Tibial nerve (tissue), 4 donors: ENCODE data around the gene MED4. TPM values are rescaled to one million over a fixed set of nuclear protein-coding genes. Genes with fewer than 3 reads are reported as not detected.

ENCODE experiments used
- DNase-seq, 2 donors: peaks; one replicate each; pipeline ENCODE4 v3.0.0-alpha.2; 2019; ENCODE audit warnings: low spot score in 2 of 2
- H3K27ac ChIP-seq, 4 donors: fragments of 200-600 bp; sonication (generic) in 3 of 4; one replicate each; pipeline ENCODE4 v1.5.1; 2017 to 2019; ENCODE audit warnings: mild to moderate bottlenecking in 1 of 4
- H3K27me3 ChIP-seq, 2 donors: fragments of 200-600 bp; sonication (generic) in 1 of 2; one replicate each; pipeline versions ENCODE4 v1.5.1 to v1.6.0; 2017 to 2019
- H3K36me3 ChIP-seq, 3 donors: fragments of 200-600 bp; sonication (generic); one replicate each; pipeline ENCODE4 v1.5.1; 2018 to 2019
- H3K4me1 ChIP-seq, 4 donors: fragments of 200-600 bp; sonication (generic) in 3 of 4; one replicate each; pipeline ENCODE4 v1.5.1; 2017 to 2019
- H3K4me3 ChIP-seq, 4 donors: fragments of 200-600 bp; sonication (generic) in 3 of 4; one replicate each; pipeline ENCODE4 v1.5.1; 2017 to 2019; ENCODE audit warnings: mild to moderate bottlenecking in 1 of 4, moderate library complexity in 1 of 4
- H3K9me3 ChIP-seq, 4 donors: fragments of 200-600 bp; sonication (generic) in 3 of 4; one replicate each; pipeline ENCODE4 v1.5.1; 2017 to 2019
- EP300 ChIP-seq, 2 donors: sonication (generic); formaldehyde crosslinking; IDR thresholded peaks; one replicate each; pipeline ENCODE4 v1.6.1; 2017; ENCODE audit warnings: antibody characterized with exemption in 2 of 2, mild to moderate bottlenecking in 1 of 2
- POLR2A ChIP-seq, 2 donors: fragments of 450-650 bp; IDR thresholded peaks; one replicate each; pipeline ENCODE4 v1.6.1; 2017; ENCODE audit warnings: antibody characterized with exemption in 2 of 2, mild to moderate bottlenecking in 2 of 2, moderate library complexity in 2 of 2
- WGBS, 2 donors: methylation state at CpG; one replicate each; pipeline ENCODE4 v1.1.5; 2018; 5-methylcytosine and 5-hydroxymethylcytosine counted together
- total RNA-seq, 4 donors: library from RNA; depleted of rRNA; stranded (reverse); fragments of >200 nt; gene quantifications; one replicate each; pipeline ENCODE4 v1.1.0, GENCODE V29; 2016
- TF ChIP-seq, protein P1 (sequence below), 5 experiments: fragments of 200-600 bp in 3 of 5; fragments of 450-650 bp in 2 of 5; sonication (generic) in 3 of 5; IDR thresholded peaks; one replicate each; pipeline ENCODE4 v1.5.1; 2016 to 2019; ENCODE audit warnings: antibody characterized with exemption in 5 of 5, mild to moderate bottlenecking in 3 of 5, moderate library complexity in 2 of 5

MED4 gene
- total RNA-seq, 4 donors from 2014 or later, result 27.0 to 41.0 (median 31.4) TPM

DNA sequence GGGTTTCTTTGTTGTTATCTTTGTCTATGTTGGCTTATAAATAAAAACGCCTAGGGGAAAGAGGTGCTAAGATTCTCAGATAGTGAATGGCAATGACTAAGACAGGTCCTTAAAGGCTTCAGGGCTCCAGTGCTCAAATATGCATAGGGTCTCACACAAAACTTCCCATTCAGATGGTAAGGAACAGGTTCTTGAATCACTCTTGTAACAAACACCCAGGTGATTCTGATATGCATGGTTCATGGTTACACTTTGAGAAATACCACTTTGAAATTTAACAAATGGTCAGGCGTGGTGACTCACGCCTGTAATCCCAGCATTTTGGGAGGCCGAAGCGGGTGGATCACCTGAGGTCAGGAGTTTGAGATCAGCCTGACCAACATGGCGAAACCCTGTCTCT, 40.3 kb downstream of the MED4 start:
- TF ChIP-seq, protein P1, sequence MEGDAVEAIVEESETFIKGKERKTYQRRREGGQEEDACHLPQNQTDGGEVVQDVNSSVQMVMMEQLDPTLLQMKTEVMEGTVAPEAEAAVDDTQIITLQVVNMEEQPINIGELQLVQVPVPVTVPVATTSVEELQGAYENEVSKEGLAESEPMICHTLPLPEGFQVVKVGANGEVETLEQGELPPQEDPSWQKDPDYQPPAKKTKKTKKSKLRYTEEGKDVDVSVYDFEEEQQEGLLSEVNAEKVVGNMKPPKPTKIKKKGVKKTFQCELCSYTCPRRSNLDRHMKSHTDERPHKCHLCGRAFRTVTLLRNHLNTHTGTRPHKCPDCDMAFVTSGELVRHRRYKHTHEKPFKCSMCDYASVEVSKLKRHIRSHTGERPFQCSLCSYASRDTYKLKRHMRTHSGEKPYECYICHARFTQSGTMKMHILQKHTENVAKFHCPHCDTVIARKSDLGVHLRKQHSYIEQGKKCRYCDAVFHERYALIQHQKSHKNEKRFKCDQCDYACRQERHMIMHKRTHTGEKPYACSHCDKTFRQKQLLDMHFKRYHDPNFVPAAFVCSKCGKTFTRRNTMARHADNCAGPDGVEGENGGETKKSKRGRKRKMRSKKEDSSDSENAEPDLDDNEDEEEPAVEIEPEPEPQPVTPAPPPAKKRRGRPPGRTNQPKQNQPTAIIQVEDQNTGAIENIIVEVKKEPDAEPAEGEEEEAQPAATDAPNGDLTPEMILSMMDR (IDR thresholded peaks at IDR 0.05), result no peak
- TF ChIP-seq EP300 (IDR thresholded peaks at IDR 0.05), result no peak
- TF ChIP-seq POLR2A (IDR thresholded peaks at IDR 0.05), result no peak
- H3K4me1 ChIP-seq, result no peaks in the 10 kb centered on the region
- H3K36me3 ChIP-seq, result peaks cover 0 to 49% (median 0%) of the 10 kb centered on the region in 3 donors
- H3K27ac ChIP-seq, result no peak overlapping the region
- DNase-seq, result no peak
- H3K9me3 ChIP-seq, result no peaks in the 10 kb centered on the region
- H3K4me3 ChIP-seq, result no peak overlapping the region
- H3K27me3 ChIP-seq, result no peaks in the 10 kb centered on the region
- WGBS, 2 donors, result 96% methylated on average over 6 of the region's 6 CpGs

DNA sequence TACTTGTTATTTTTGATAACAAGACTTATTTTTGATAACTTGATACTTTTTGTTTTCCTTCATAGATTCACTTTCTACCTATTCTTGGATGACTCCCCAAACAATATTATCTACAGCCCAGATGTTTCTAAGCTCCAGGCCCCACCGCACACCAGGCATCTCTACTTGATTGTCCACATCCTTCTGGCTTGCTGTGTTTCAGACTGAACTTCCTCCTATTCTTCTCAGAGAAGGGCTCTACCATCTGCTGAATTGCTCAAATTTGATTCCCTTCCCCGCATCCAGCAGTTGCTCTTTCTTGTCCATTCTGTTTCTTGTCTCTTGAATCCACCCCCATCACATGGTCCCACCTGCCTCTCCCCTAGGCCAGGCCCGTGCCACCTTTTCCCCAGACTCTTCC, 44.4 kb downstream of the MED4 start:
- no peaks in the 10 kb centered on the region for H3K27me3 ChIP-seq
- DNase-seq, result no peak
- no peak overlapping the region for H3K27ac ChIP-seq
- 90% methylated on average over 3 of the region's 3 CpGs for WGBS, 2 donors
- H3K4me1 ChIP-seq, result no peaks in the 10 kb centered on the region
- no peak overlapping the region for H3K4me3 ChIP-seq
- H3K9me3 ChIP-seq, result no peaks in the 10 kb centered on the region
- no peak for TF ChIP-seq POLR2A (IDR thresholded peaks at IDR 0.05)
- no peak for TF ChIP-seq EP300 (IDR thresholded peaks at IDR 0.05)
- TF ChIP-seq, protein P1 (IDR thresholded peaks at IDR 0.05), result no peak
- peaks cover 0 to 78% (median 0%) of the 10 kb centered on the region in 3 donors for H3K36me3 ChIP-seq

DNA sequence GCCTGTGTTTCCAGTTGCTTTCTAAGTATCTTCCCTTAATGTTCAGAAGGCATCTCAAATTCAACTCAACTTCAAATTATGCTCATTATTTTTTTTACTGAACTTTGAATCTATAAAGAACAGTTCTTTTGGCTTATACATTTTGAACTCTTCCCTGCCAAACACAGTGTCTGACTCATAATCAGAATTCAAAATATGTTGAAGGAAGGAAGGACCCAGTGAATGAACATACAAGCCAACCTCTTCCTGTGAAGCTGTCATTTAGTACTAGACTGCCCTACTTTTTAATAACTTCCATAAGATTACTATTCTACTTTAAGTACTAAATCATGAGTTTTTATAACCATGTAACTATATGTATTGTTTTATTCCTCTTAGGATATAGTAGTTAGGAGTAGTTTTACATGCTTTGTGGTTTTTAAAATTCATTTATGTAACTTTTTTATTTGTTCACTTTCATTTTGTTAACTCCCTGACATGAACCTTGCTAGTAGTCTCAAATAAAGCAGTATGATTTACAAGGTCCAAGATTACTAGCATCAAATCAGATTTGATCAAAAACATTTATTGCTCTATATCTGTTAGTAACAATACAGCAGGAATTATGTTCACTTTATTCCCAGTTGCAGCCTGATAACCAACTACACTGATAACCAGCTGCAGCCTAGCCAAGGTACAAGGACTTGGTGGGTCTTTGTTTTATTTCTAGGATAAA, 51.0 kb downstream of the MED4 start:
- no peak for DNase-seq
- no peak for TF ChIP-seq POLR2A (IDR thresholded peaks at IDR 0.05)
- TF ChIP-seq, protein P1 (IDR thresholded peaks at IDR 0.05), result no peak
- TF ChIP-seq EP300 (IDR thresholded peaks at IDR 0.05), result no peak
- H3K4me3 ChIP-seq, result no peak overlapping the region
- H3K4me1 ChIP-seq, result peaks cover 0 to under 1% (median 0%) of the 10 kb centered on the region in 4 donors
- no peak overlapping the region for H3K27ac ChIP-seq
- no peaks in the 10 kb centered on the region for H3K27me3 ChIP-seq
- H3K36me3 ChIP-seq, result peaks cover 0 to 47% (median 0%) of the 10 kb centered on the region in 3 donors
- H3K9me3 ChIP-seq, result no peaks in the 10 kb centered on the region

DNA sequence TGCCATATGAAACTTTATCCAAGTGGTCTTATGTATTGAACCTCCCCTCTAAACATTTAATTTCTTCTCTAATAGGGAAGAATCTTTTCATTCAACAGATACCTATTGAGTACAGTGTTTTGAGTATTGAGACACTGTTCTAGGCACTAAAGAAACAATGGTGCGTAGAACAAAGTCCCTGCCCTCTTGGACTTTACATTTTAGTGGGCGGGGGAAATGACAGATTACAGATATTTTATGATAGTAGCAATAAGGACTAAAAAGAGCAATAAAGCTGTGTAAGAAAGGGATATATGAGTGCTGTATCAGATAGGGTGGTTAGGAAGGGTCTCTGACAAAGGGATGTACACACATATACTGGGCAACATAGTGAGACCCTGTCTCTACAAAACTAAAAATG, 52.0 kb downstream of the MED4 start:
- DNase-seq, result no peak
- Histone ChIP-seq H3K27me3 (no peaks in the 10 kb centered on the region), H3K4me1 (peaks cover 0 to 10% (median 0%) of the 10 kb centered on the region in 4 donors), H3K36me3 (peaks cover 0 to 39% (median 0%) of the 10 kb centered on the region in 3 donors), H3K4me3 (no peak overlapping the region), H3K27ac (no peak overlapping the region), H3K9me3 (no peaks in the 10 kb centered on the region)
- no peak for TF ChIP-seq POLR2A (IDR thresholded peaks at IDR 0.05)
- 95 to 96% methylated on average over 2 of the region's 2 CpGs for WGBS, 2 donors

DNA sequence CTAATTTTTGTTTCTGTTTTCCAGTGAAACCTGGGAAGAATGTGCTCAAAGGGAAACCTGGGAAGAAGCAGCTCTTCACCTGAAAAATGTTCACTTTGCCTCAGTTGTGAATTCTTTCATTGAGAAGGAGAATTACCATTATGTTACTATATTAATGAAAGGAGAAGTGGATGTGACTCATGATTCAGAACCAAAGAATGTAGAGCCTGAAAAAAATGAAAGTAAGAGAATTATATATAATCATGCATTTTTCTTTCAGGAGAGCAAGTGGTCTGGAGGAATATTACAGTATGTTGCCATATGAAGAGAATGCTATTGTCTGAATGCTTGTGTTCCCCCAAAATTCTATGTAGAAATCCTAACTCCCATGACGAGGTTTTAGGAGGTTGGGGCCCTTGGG, 54.0 kb downstream of the MED4 start:
- no peak for DNase-seq
- 72 to 81% methylated on average over 1 of the region's 1 CpG for WGBS, 2 donors
- Histone ChIP-seq H3K27ac (no peak overlapping the region), H3K36me3 (peaks cover 0 to 27% (median 0%) of the 10 kb centered on the region in 3 donors), H3K4me1 (peaks cover 0 to 20% (median 6%) of the 10 kb centered on the region in 4 donors), H3K9me3 (no peaks in the 10 kb centered on the region), H3K4me3 (no peak overlapping the region), H3K27me3 (no peaks in the 10 kb centered on the region)
- TF ChIP-seq POLR2A (IDR thresholded peaks at IDR 0.05) (no peak), EP300 (IDR thresholded peaks at IDR 0.05) (no peak)
- TF ChIP-seq, protein P1 (IDR thresholded peaks at IDR 0.05), result no peak
